HCT116 (cell line): ENCODE results near the gene PSKH1. TPM values are rescaled to one million over a fixed set of nuclear protein-coding genes. Genes with fewer than 3 reads are reported as not detected.

Experiments
- ATAC-seq: fragments of 200-7000 bp; cut with Tn5 transposase; 2 replicates; pipeline ENCODE4 v1.9.1; 2020; ENCODE audit warnings: mild to moderate bottlenecking, moderate library complexity
- BruUV-seq: library from RNA; stranded (reverse); fragments of 400-500 nt; replicated peaks from 2 replicates; lab custom pipeline; 2021; lab: Mats Ljungman, UMichigan
- CTCF ChIA-PET: fragments of 300-600 bp; sonication (Branson Sonifier 250); formaldehyde crosslinking; loops from one replicate; lab custom pipeline; 2021; ENCODE audit warnings: antibody characterized with exemption; lab: Charles Lee
- POLR2A ChIA-PET: fragments of 300-600, 350-600 bp; sonication (Branson Sonifier 250); formaldehyde crosslinking; loops from one replicate; lab custom pipeline; 2021; ENCODE audit warnings: antibody characterized with exemption; lab: Charles Lee
- RAD21 ChIA-PET, 2 experiments: fragments of 300-600 bp; sonication (Branson Sonifier 250); formaldehyde crosslinking; loops; one replicate each; lab custom pipeline; 2023; ENCODE audit warnings: low total read pairs in 2 of 2; ENCODE audit not compliant: uncharacterized antibody in 2 of 2, unreplicated experiment in 2 of 2, low non-redundant PET in 1 of 2; lab: Charles Lee
- DNase-seq: peaks from one replicate; pipeline ENCODE4 v3.0.0-alpha.2; 2010; ENCODE audit warnings: low read depth, low spot score
- H2AFZ ChIP-seq: fragments of 200-600 bp; shearing (Covaris generic), sonication (generic); 2 replicates; pipeline ENCODE4 v1.6.1; 2017; ENCODE audit warnings: low read depth, mixed run types, mixed read lengths, antibody characterized with exemption, low read length; ENCODE audit not compliant: poor library complexity, severe bottlenecking
- H3K27ac ChIP-seq: 2 replicates; pipeline ENCODE4 v1.5.1; 2012; ENCODE audit warnings: low read depth, low read length
- H3K27me3 ChIP-seq: fragments of 200-600 bp; sonication (generic); 2 replicates; pipeline ENCODE4 v1.6.1; 2016; ENCODE audit warnings: mixed run types, low read length, mixed read lengths; ENCODE audit not compliant: insufficient read depth
- H3K36me3 ChIP-seq, 2 experiments: fragments of 200-500 bp in 1 of 2; fragments of 200-600 bp in 1 of 2; sonication (Bioruptor generic) in 1 of 2; sonication (generic) in 1 of 2; 2 replicates each; pipeline versions ENCODE4 v1.5.1 to v1.6.1; 2014 to 2016; ENCODE audit warnings: low read length in 2 of 2, inconsistent platforms in 1 of 2, mixed read lengths in 1 of 2, mixed run types in 1 of 2; ENCODE audit not compliant: insufficient read depth in 2 of 2, control insufficient read depth in 1 of 2
- H3K4me1 ChIP-seq, 2 experiments: fragments of 200-600 bp in 1 of 2; sonication (generic) in 1 of 2; 2 replicates each; pipeline versions ENCODE4 v1.5.1 to v1.6.1; 2012 to 2017; ENCODE audit warnings: low read length in 2 of 2, inconsistent platforms in 1 of 2, mild to moderate bottlenecking in 1 of 2, mixed read lengths in 1 of 2, mixed run types in 1 of 2, moderate library complexity in 1 of 2; ENCODE audit not compliant: insufficient read depth in 2 of 2, control insufficient read depth in 1 of 2
- H3K4me2 ChIP-seq: fragments of 200-600 bp; sonication (generic); 2 replicates; pipeline ENCODE4 v1.6.1; 2017; ENCODE audit warnings: mixed run types, low read length, mixed read lengths
- H3K4me3 ChIP-seq, 2 experiments: fragments of 200-600 bp in 1 of 2; sonication (generic) in 1 of 2; replicated peaks in 1 of 2; 2 replicates each; pipeline ENCODE4 v1.5.1; 2011 to 2016; ENCODE audit warnings: low read length in 2 of 2, control low read depth in 1 of 2, low read depth in 1 of 2, mild to moderate bottlenecking in 1 of 2, mixed read lengths in 1 of 2, mixed run types in 1 of 2
- H3K79me2 ChIP-seq: fragments of 200-600 bp; sonication (generic); 2 replicates; pipeline ENCODE4 v1.6.1; 2017; ENCODE audit warnings: mild to moderate bottlenecking, mixed run types, low read length, moderate library complexity, mixed read lengths; ENCODE audit not compliant: insufficient read depth
- H3K9ac ChIP-seq: fragments of 200-600 bp; sonication (generic); 2 replicates; pipeline ENCODE4 v1.6.1; 2016; ENCODE audit warnings: low read length, mixed read lengths
- H3K9me2 ChIP-seq: fragments of 200-600 bp; sonication (generic), shearing (Covaris generic); 2 replicates; pipeline ENCODE4 v1.6.1; 2017; ENCODE audit warnings: mixed run types, mild to moderate bottlenecking, moderate library complexity; ENCODE audit not compliant: insufficient read depth
- H3K9me3 ChIP-seq, 2 experiments: fragments of 200-500 bp in 1 of 2; fragments of 200-600 bp in 1 of 2; sonication (Bioruptor generic) in 1 of 2; sonication (generic) in 1 of 2; 2 replicates each; pipeline ENCODE4 v1.6.1; 2014 to 2017; ENCODE audit warnings: low read length in 2 of 2, mixed read lengths in 2 of 2, inconsistent platforms in 1 of 2, low read depth in 1 of 2, mild to moderate bottlenecking in 1 of 2, mixed run types in 1 of 2, moderate library complexity in 1 of 2; ENCODE audit not compliant: control insufficient read depth in 1 of 2, insufficient read depth in 1 of 2
- H4K20me1 ChIP-seq: fragments of 200-600 bp; sonication (generic), shearing (Covaris generic); 2 replicates; pipeline ENCODE4 v1.6.1; 2017; ENCODE audit warnings: mixed run types, mild to moderate bottlenecking, moderate library complexity; ENCODE audit not compliant: insufficient read depth
- ATF3 ChIP-seq: IDR thresholded peaks from 2 replicates; pipeline ENCODE4 v1.6.1; 2012
- CEBPB ChIP-seq: IDR thresholded peaks from 2 replicates; pipeline ENCODE4 v1.6.1; 2012; ENCODE audit warnings: low read depth
- CTCF ChIP-seq, 3 experiments: fragments of 200-600 bp in 1 of 3; sonication (generic) in 1 of 3; IDR thresholded peaks in 2 of 3; conservative IDR thresholded peaks in 1 of 3; 2 replicates each; pipeline ENCODE4 v1.5.1; 2012 to 2017; ENCODE audit warnings: low read depth in 2 of 3, low read length in 2 of 3, antibody characterized with exemption in 1 of 3, borderline replicate concordance in 1 of 3, control low read depth in 1 of 3, mild to moderate bottlenecking in 1 of 3, mixed read lengths in 1 of 3, mixed run types in 1 of 3, moderate library complexity in 1 of 3; ENCODE audit not compliant: insufficient read depth in 1 of 3
- EGR1 ChIP-seq: IDR thresholded peaks from 2 replicates; pipeline ENCODE4 v1.6.1; 2012; ENCODE audit warnings: low read depth
- ELF1 ChIP-seq: IDR thresholded peaks from 2 replicates; pipeline ENCODE4 v1.6.1; 2012; ENCODE audit warnings: low read depth, borderline replicate concordance
- EZH2 ChIP-seq: fragments of 200-600 bp; sonication (generic); IDR thresholded peaks from 2 replicates; pipeline ENCODE4 v1.6.1; 2017; ENCODE audit warnings: antibody characterized with exemption, mixed run types
- EZH2phosphoT487 ChIP-seq: fragments of 200-600 bp; IDR thresholded peaks from 2 replicates; pipeline ENCODE4 v1.6.1; 2018; ENCODE audit warnings: antibody characterized with exemption, borderline replicate concordance
- JUND ChIP-seq: IDR thresholded peaks from 2 replicates; pipeline ENCODE4 v1.6.1; 2012
- MAX ChIP-seq: IDR thresholded peaks from 2 replicates; pipeline ENCODE4 v1.6.1; 2012
- POLR2AphosphoS5 ChIP-seq: IDR thresholded peaks from 2 replicates; pipeline ENCODE4 v1.6.1; 2011; ENCODE audit warnings: mild to moderate bottlenecking, low read depth, low read length, moderate library complexity
- RAD21 ChIP-seq: IDR thresholded peaks from 2 replicates; pipeline ENCODE4 v1.6.1; 2012; ENCODE audit warnings: low read depth, mild to moderate bottlenecking
- SIN3A ChIP-seq: IDR thresholded peaks from 2 replicates; pipeline ENCODE4 v1.6.1; 2012; ENCODE audit warnings: low read depth
- SP1 ChIP-seq: IDR thresholded peaks from 2 replicates; pipeline ENCODE4 v1.6.1; 2012; ENCODE audit warnings: low read depth
- ZBTB33 ChIP-seq: IDR thresholded peaks from 2 replicates; pipeline ENCODE4 v1.6.1; 2011; ENCODE audit warnings: mild to moderate bottlenecking, low read length, moderate library complexity; ENCODE audit not compliant: insufficient replicate concordance; ENCODE audit errors: extremely low read depth
- ZNF274 ChIP-seq: fragments of 200-500 bp; sonication (Bioruptor generic); IDR thresholded peaks from 2 replicates; pipeline ENCODE4 v1.6.1; 2014; ENCODE audit warnings: mild to moderate bottlenecking, low read depth, low read length, inconsistent platforms
- intact Hi-C: fragments of 100-400 bp; cut with micrococcal nuclease; formaldehyde crosslinking; loops from 2 replicates; pipeline ENCODE4 v1.10.0; 2022
- total RNA-seq: library from RNA; stranded (reverse); gene quantifications from one replicate; pipeline ENCODE4 v1.2.1, GENCODE V29; 2021; ENCODE audit not compliant: unreplicated experiment

PSKH1 gene
- total RNA-seq, 1 experiment from 2014 or later: 16.2 TPM

- Histone ChIP-seq H3K27ac (peak overlapping the region; percentile 25; the same call in 1 of the 2 replicates), H3K9me2 (no peaks in the 10 kb centered on the region), H3K27me3 (no peaks in the 10 kb centered on the region), H3K36me3 (peaks cover 0 to 15% of the 10 kb centered on the region in 2 experiments; a peak in 2 of 4 replicates), H3K4me1 (peaks cover 0 to 16% of the 10 kb centered on the region in 2 experiments; a peak in 2 of 4 replicates), H3K9me3 (no peaks in the 10 kb centered on the region), H3K9ac (no peak overlapping the region), H3K4me2 (no peak overlapping the region), H4K20me1 (no peaks in the 10 kb centered on the region), H2AFZ (no peak overlapping the region), H3K4me3 (no peak overlapping the region), H3K79me2 (no peaks in the 10 kb centered on the region; the same call in 1 of the 2 replicates)
- no TSS peak for BruUV-seq
- DNase-seq (no peak), ATAC-seq (peak; percentile 24)
- RAD21 ChIA-PET: interaction anchor here in 1 of 2 experiments (0.6 kb wide), 1 partner anchor 809 kb away, joined by 3 read pairs; no protein-coding TSS in a partner anchor
- intact Hi-C loops: no loop called here
- POLR2A ChIA-PET: no interaction called here
- TF ChIP-seq SP1: no peak
- TF ChIP-seq POLR2AphosphoS5: peak; percentile 8; the same call in 1 of the 2 replicates
- CTCF ChIA-PET: interaction anchor here (1.0 to 1.7 kb wide), 5 partner anchors 24 to 321 kb away, joined by 3 to 8 read pairs (median 4); no protein-coding TSS in a partner anchor
These were observed 49.6 kb downstream of the PSKH1 start for GRCh38 chr16:67942510-67943255.

- no peak for DNase-seq
- Histone ChIP-seq H3K9ac (no peak overlapping the region), H3K4me2 (no peak overlapping the region), H3K9me3 (no peaks in the 10 kb centered on the region), H3K4me1 (peaks cover 0 to 16% of the 10 kb centered on the region in 2 experiments; a peak in 2 of 4 replicates), H3K27ac (no peak overlapping the region; the same call in 1 of the 2 replicates), H3K79me2 (no peaks in the 10 kb centered on the region; the same call in 1 of the 2 replicates), H3K36me3 (peaks cover 0 to 16% of the 10 kb centered on the region in 2 experiments; a peak in 2 of 4 replicates), H3K9me2 (no peaks in the 10 kb centered on the region), H2AFZ (no peak overlapping the region), H3K4me3 (no peak overlapping the region), H4K20me1 (no peaks in the 10 kb centered on the region), H3K27me3 (no peaks in the 10 kb centered on the region)
- CTCF ChIA-PET: interaction anchor here (1.5 to 1.7 kb wide), 2 partner anchors 24 to 127 kb away, joined by 4 read pairs; no protein-coding TSS in a partner anchor
- RAD21 ChIA-PET: no interaction called here
- ATAC-seq: no peak
- BruUV-seq: no TSS peak
- POLR2A ChIA-PET: no interaction called here
- intact Hi-C loops: no loop called here
- TF ChIP-seq EZH2phosphoT487: no peak
- TF ChIP-seq SIN3A: no peak
- TF ChIP-seq RAD21: no peak
- no peak for TF ChIP-seq ELF1
- TF ChIP-seq JUND: no peak
- no peak for TF ChIP-seq CEBPB
- no peak for TF ChIP-seq ZNF274
- TF ChIP-seq ZBTB33: no peak
- TF ChIP-seq MAX: no peak
- TF ChIP-seq CTCF (IDR thresholded peaks at IDR 0.05 in 2 of 3, conservative IDR thresholded peaks at IDR 0.05 in 1 of 3; ENCODE audit: borderline replicate concordance in 1 of 3, insufficient read depth in 1 of 3, low read depth in 2 of 3, low read length in 2 of 3): no peak
- no peak for TF ChIP-seq EZH2
- TF ChIP-seq SP1: no peak
- TF ChIP-seq EGR1: no peak
- no peak for TF ChIP-seq ATF3
These were observed 50.2 kb downstream of the PSKH1 start for GRCh38 chr16:67943256-67943618.
